ENCODE data around the gene TATDN3.
"Not testable (repeated sequence)": the region's sequence is repeated elsewhere in the genome, so short reads cannot be mapped to it uniquely, and the experiment has no call there.

TATDN3 gene

DNA sequence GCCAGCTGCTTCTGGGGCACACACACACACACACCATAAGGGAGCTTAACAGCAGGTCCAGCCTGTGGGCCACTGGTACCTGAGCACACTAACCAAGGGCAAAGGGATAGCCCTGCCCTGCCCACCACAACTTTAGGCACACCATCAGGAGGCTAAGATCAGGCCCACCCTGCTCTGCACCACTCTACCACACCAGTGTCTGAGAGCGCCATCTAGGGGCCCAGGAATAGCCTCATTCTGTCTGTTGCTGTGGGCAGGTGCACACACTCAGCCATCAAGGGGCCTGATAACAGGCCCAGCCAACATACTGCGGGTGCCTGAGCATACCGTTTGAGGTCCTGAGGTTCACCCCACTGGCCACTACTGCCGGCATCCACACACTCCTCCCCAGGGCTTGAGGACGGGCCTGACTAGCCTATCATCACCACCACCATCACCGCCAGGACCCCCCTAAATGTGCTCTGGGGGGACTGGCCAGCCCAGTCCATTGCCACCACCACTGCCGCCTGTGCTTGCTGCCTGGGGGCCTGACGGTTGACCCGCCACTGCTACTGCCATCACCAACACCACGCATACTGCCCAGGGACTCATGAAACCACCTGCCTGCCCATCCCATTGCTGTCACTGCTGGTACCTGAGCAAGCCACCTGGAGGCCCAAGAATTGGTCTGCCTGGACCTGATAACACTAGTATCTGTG, 31.4 kb upstream of the TATDN3 start:
- Histone ChIP-seq H2AFZ (ENCODE audit: low read depth, low read length) (no peak overlapping the region), H3K4me3 (ENCODE audit: low read length) (no peak overlapping the region), H3K27ac (ENCODE audit: low read length) (no peak overlapping the region), H3K27me3 (ENCODE audit: low read depth, low read length) (no peaks in the 10 kb centered on the region), H3K9ac (ENCODE audit: low read length) (no peak overlapping the region), H3K9me3 (ENCODE audit: insufficient read depth, low read length) (no peaks in the 10 kb centered on the region), H4K20me1 (ENCODE audit: insufficient read depth, low read length) (peaks cover 35% of the 10 kb centered on the region), H3K4me1 (ENCODE audit: low read length) (no peaks in the 10 kb centered on the region), H3K4me2 (ENCODE audit: low read length) (no peak overlapping the region), H3K36me3 (replicated peaks; ENCODE audit: low read depth, low read length) (peaks cover 23% of the 10 kb centered on the region), H3K79me2 (ENCODE audit: low read length) (peaks cover 65% of the 10 kb centered on the region)
- TF ChIP-seq EZH2phosphoT487 (IDR thresholded peaks at IDR 0.05; ENCODE audit: low read depth) (no peak), CTCF (IDR thresholded peaks at IDR 0.05; ENCODE audit: low read depth, low read length) (peak; percentile 96)

- Histone ChIP-seq H3K79me2 (ENCODE audit: low read length) (peaks cover 72% of the 10 kb centered on the region), H3K27ac (ENCODE audit: low read length) (no peak overlapping the region)
- no peak for TF ChIP-seq EZH2phosphoT487 (IDR thresholded peaks at IDR 0.05; ENCODE audit: low read depth)
- TF ChIP-seq CTCF (IDR thresholded peaks at IDR 0.05; ENCODE audit: low read depth, low read length): no peak
These were observed 29.5 kb upstream of the TATDN3 start for GRCh38 chr1:212762234-212762633.

DNA sequence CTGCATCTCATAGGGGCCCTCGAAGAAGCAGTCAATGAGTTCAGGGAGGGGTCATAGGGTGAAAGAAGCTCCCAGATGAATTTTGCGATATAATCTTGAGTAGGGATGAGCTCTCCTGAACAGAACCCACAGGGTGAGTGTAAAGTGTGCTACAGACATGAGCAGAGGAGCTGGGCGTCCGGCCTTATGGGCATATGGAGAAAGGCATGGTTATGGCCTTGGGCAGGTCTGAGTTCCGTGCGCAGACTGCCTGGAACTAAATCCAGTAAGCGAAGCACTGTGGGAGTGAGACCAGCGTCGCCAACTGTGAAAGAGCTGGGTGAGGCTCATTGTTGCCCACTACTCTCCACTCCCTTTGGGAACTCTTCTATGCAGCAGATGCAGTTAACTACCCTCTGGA, 28.9 kb upstream of the TATDN3 start:
- H3K9me3 ChIP-seq (ENCODE audit: insufficient read depth, low read length): peaks cover 3% of the 10 kb centered on the region; the same call in 1 of the 2 replicates
- H3K27ac ChIP-seq (ENCODE audit: low read length): no peak overlapping the region
- peaks cover 35% of the 10 kb centered on the region for H4K20me1 ChIP-seq (ENCODE audit: insufficient read depth, low read length)
- H2AFZ ChIP-seq (ENCODE audit: low read depth, low read length): no peak overlapping the region
- no peak for TF ChIP-seq EZH2phosphoT487 (IDR thresholded peaks at IDR 0.05; ENCODE audit: low read depth)
- no peak for TF ChIP-seq CTCF (IDR thresholded peaks at IDR 0.05; ENCODE audit: low read depth, low read length)
- no peaks in the 10 kb centered on the region for H3K27me3 ChIP-seq (ENCODE audit: low read depth, low read length)
- H3K4me1 ChIP-seq (ENCODE audit: low read length): no peaks in the 10 kb centered on the region
- H3K79me2 ChIP-seq (ENCODE audit: low read length): peaks cover 73% of the 10 kb centered on the region
- no peak overlapping the region for H3K9ac ChIP-seq (ENCODE audit: low read length)
- H3K4me3 ChIP-seq (ENCODE audit: low read length): no peak overlapping the region
- peaks cover 27% of the 10 kb centered on the region for H3K36me3 ChIP-seq (replicated peaks; ENCODE audit: low read depth, low read length)
- no peak overlapping the region for H3K4me2 ChIP-seq (ENCODE audit: low read length)

More at GRCh38 chr1:212762234-212762633, 29.5 kb upstream of the TATDN3 start:
- Histone ChIP-seq H3K27me3 (ENCODE audit: low read depth, low read length) (no peaks in the 10 kb centered on the region), H2AFZ (ENCODE audit: low read depth, low read length) (no peak overlapping the region), H3K36me3 (replicated peaks; ENCODE audit: low read depth, low read length) (peaks cover 29% of the 10 kb centered on the region), H3K9me3 (ENCODE audit: insufficient read depth, low read length) (peaks cover under 1% of the 10 kb centered on the region; the same call in 1 of the 2 replicates), H4K20me1 (ENCODE audit: insufficient read depth, low read length) (peaks cover 35% of the 10 kb centered on the region), H3K4me1 (ENCODE audit: low read length) (no peaks in the 10 kb centered on the region), H3K4me3 (ENCODE audit: low read length) (no peak overlapping the region), H3K9ac (ENCODE audit: low read length) (no peak overlapping the region), H3K4me2 (ENCODE audit: low read length) (no peak overlapping the region)

GRCh38 chr1:212764718-212765281, 26.9 kb upstream of the TATDN3 start:
- H2AFZ ChIP-seq (ENCODE audit: low read depth, low read length); H3K9ac ChIP-seq (ENCODE audit: low read length); H3K4me3 ChIP-seq (ENCODE audit: low read length); H3K27ac ChIP-seq (ENCODE audit: low read length); H3K27me3 ChIP-seq (ENCODE audit: low read depth, low read length); H3K4me1 ChIP-seq (ENCODE audit: low read length); H3K4me2 ChIP-seq (ENCODE audit: low read length): not testable (repeated sequence)
- H3K36me3 ChIP-seq (replicated peaks; ENCODE audit: low read depth, low read length): peaks cover 42% of the 10 kb centered on the region
- peaks cover 74% of the 10 kb centered on the region for H3K79me2 ChIP-seq (ENCODE audit: low read length)
- H4K20me1 ChIP-seq (ENCODE audit: insufficient read depth, low read length): peaks cover 26% of the 10 kb centered on the region
- H3K9me3 ChIP-seq (ENCODE audit: insufficient read depth, low read length): peaks cover 14% of the 10 kb centered on the region

DNA sequence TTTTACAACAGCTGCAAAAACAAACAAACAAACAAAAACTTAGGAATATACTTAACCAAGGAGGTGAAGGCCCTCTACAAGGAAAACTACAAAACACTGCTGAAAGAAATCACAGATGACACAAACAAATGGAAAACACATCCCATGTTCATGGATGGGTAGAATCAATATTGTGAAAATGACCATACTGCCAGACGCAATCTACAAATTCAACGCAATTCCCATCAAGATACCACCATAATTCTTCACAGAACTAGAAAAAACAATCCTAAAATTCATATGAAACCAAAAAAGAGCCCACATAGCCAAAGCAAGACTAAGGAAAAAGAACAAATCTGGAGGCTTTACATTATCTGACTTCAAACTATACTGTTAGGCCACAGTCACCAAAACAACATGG, 24.9 kb upstream of the TATDN3 start:
- peaks cover 15% of the 10 kb centered on the region for H3K9me3 ChIP-seq (ENCODE audit: insufficient read depth, low read length)
- not testable (repeated sequence) for H3K27me3 ChIP-seq (ENCODE audit: low read depth, low read length); H3K27ac ChIP-seq (ENCODE audit: low read length); H2AFZ ChIP-seq (ENCODE audit: low read depth, low read length); H3K4me1 ChIP-seq (ENCODE audit: low read length); H3K4me3 ChIP-seq (ENCODE audit: low read length); H3K9ac ChIP-seq (ENCODE audit: low read length); H3K4me2 ChIP-seq (ENCODE audit: low read length)
- peaks cover 51% of the 10 kb centered on the region for H3K36me3 ChIP-seq (replicated peaks; ENCODE audit: low read depth, low read length)
- peaks cover 12% of the 10 kb centered on the region; the same call in 1 of the 2 replicates for H4K20me1 ChIP-seq (ENCODE audit: insufficient read depth, low read length)
- peaks cover 72% of the 10 kb centered on the region for H3K79me2 ChIP-seq (ENCODE audit: low read length)
